ENCODE data around the gene SCO1.
A peak's percentile ranks its signal among the peaks of the same experiment; 100 is the strongest.
"Not testable (repeated sequence)": the region's sequence is repeated elsewhere in the genome, so short reads cannot be mapped to it uniquely, and the experiment has no call there.

The SCO1 gene

DNA sequence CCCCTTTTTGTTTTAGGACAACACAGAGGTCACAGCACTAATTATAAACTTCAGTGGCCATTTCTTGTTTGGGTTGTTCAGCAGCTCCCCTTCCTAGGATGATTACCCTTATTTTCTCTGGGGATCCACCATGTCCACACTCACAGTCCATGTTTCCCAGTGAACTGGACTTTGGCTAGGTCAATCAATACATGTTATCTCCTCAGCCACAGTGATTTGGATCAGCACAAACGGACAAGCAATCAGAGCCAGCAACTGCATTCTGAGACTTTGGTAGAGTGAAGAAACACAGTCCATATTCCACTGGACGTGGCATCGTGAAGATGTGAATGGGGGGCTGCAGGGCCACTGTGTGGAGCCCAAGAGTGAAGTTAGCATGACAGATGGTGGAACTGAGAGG is 27.9 kb upstream of the SCO1 start:
- DNase-seq, result no peak

DNA sequence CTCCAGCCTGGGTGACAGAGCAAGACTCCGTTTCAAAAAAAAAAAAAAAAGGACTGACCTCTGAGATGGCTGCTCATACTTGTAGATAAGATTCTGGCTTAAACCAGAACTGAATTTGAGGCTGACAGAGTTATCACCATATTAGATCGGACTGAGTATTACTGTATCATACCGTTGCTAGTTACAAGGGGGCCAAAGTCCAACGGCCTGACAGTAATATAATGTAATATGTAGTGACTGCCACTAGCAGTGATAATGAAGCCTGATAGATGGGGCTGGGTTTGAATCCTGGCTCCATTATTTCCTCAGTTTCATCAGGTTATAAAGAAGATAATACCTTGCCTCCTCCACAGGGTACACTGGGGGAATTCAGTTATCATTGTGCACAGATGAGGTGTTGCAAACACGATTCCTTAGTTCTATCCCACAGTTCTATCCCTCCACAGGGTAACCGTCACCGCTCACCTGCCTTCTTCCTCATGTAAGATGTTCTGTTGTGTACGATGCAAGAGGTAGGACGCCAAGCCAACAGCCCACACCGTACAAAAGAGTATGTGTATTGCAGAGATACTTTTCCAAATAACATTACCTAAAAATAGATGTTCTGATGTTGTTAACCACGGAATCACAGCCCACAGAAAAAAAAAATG is 27.3 kb upstream of the SCO1 start:
- no peak for DNase-seq

DNA sequence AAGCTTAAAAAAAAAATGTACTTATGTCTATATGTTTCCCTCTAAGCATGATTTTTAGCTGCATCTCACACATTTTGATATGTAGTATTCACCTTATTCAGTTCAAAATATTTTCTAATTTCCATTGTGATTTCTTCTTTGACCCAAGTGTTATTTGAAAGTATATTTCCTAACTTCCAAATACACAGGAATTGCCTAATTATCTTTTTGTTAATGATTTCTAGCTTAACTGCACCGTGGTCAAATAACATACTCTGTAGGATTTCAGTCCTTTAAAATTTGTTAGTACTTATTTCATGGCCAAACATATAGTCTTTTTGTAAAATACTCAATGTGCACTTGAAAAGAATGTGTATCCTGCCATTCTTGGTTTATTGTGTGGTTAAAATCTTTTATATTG is 21.2 kb upstream of the SCO1 start:
- no peak for DNase-seq

DNA sequence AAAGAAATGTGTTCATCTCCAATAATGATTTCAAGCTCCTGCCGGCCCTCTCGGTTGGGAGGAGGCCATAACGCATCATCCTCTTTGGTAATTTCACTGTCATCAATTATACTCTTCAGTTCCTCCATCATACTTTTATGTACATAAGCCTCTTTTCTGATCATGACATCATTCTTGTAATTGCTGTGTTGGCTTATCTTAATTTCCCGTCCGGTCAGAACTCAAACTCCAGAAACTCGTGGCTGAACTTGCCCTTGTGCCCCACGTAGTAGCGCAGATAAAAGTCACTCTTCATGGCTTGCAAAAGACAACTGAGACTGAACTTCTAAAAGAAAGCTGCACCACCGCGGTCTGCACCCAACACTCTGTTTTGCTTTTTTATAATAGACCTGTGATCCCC is 18.9 kb upstream of the SCO1 start:
- no peak for DNase-seq

DNA sequence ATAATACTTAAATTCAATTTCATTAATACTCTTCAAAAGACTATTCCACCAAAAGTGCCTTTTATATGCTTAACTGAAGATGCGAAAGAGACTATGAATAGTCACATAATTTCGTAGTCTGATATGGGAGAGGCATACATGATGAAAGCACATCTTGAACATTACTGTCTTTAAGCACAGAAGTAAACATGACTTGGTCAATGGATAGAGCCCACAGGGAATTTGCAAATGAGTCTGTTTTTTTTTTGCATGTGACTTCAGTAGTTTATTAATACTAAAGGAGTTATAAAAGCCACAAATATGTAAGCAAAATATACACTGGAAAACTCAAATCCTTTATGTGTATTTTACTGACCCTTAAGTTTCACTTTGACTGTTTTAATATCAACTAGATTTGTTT is 16.0 kb upstream of the SCO1 start:
- DNase-seq, result no peak

DNA sequence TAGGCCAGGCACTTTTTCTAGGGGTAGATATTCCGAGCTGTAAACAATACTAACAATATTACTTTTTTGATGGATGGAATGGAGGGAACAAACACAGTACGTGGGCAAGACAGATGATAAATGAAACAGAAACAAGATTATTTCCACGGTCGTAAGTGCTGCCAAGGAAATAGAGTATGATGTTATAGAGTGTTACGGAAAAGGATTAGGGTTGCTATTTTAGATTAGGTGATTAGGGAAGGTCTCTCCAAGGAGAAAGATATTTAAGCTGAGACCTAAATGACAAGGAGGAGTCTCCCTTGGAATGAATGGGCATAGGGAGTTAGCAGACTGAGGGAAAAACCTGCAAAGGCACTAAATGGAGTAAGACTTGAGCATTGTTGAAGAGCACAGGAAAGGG is 8.4 kb upstream of the SCO1 start:
- DNase-seq, result no peak

DNA sequence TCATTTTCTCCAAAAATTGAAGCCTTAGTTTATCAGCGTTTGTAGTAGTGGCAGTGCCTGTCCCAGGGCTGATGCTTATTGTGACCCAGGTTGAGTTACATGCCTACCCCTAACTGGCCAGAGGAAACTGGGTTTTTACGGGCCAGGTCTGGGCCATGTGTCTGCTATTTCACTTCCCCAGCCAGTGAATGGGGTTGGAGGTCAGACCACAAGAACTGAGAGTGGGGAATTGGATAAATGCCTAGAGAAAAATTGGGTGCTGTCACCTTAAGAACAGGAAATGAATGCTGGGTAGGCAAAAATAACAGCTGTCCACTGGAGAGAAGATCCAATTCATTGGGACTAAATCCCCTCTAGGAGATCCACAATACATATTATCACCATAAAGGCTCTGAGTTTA is 5.2 kb upstream of the SCO1 start:
- no peak for DNase-seq

DNA sequence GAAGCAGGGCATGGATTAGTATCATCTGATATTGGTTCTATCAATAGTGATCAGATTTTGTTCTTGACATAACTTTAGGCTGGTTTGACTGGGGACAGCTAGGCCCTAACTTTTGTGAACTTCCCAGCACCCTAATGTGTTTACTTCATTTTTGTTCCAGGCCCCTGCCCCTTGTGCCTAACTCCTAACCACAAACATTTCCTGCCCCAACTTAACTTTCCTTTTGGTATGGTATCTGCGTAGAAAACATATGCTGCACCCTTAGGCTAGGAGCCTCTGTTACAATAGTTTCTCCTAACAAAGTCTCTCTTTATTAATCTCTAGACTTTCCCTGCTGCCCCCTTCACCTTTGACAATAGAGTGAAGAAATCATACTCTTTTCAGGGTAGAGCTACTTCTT is 2.5 kb upstream of the SCO1 start:
- no peak for DNase-seq

DNA sequence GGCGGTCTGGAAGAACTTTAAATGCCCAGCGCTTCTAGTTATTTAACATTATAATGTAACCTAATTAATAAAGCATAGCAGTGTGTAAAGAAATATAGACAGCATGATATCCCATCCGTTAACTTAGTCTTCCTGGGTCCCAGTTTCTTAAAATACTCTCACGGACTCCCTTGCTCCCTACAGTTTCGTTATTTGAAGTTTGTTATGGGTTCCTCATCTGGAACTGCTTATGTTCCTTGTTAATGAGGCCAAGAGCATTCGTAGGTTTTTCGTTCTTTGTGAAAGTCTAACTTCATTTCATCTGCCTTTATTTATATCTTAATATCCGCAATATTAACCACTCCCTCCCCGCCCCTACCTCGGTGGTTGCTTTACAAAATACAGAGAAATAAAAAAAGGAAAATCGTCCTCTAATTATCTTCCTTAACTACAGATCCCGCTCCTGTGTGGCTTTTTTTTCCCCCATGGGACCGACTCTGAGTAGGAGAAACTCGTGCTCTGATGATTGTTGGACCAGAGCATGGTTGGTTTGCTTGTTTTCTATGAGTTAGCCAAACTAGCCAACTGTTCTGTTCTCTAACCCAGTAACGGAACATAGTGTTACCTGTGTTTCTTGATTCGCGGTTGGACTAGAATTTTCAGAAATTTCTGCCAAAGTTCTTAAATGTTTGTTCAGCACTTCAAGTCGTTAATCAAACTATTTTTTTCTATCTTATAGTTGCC is 924 bp upstream of the SCO1 start:
- DNase-seq, result peak in 2 of 3 experiments; percentile 5 to 16

DNA sequence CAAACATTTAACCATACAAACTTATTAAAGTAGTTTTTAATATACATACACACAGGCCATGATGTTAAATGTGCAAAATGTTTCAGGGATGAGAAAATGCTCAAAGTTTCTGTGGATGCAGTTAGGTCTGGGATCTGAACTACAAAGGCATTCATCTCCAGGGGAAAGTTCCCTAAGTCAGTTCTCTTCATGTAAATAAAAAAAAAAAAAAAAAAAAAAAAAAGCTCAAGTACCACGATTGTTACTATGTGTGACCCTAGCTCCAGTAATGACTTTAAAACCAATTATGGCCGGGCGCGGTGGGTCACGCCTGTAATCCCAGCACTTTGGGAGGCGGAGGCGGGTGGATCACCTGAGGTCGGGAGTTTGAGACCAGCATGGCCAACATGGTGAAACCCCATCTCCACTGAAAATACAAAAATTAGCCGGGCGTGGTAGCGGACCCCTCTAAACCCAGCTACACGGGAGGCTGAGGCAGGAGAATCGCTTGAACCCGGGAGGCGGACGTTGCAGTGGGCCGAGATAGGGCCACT is 1.4 kb downstream of the SCO1 start:
- not testable (repeated sequence) for DNase-seq

DNA sequence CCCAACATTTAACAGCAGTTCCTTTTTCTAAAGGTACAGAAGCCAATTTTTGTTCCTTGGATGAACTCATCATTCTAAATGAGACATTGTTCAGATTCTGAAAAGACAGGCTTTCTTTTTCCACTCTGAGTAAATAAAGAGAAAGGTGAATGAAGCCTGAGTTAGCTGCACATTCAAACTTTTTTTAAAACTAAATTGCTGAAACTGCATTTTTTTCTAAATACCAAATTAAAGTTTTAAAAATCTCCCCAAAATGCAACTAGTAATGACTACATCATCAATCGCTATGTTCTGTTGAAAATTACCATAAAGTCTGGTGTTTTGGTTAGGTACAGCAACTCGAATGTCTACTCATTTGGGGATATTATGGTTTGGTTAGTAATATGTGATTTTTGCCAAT is 9.8 kb downstream of the SCO1 start:
- DNase-seq, result no peak

DNA sequence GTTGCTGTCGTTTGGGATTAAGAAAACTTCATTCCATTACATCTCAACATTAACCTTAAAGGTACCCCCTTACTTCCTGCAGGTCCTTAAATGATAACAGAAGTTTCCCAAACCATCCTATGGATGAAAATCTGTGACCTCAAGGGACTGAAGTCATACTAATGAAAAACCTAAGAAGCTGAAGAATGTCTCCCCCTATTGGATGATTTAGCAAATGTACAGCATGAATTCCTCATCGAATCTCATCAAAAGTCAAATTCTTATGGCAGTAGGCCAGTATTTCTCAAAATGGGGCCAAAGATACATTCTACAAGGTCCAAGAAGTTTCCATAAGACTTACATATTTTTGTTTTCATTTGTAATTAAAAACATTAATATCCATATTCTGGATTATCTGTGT is 13.5 kb downstream of the SCO1 start:
- DNase-seq, result no peak

DNA sequence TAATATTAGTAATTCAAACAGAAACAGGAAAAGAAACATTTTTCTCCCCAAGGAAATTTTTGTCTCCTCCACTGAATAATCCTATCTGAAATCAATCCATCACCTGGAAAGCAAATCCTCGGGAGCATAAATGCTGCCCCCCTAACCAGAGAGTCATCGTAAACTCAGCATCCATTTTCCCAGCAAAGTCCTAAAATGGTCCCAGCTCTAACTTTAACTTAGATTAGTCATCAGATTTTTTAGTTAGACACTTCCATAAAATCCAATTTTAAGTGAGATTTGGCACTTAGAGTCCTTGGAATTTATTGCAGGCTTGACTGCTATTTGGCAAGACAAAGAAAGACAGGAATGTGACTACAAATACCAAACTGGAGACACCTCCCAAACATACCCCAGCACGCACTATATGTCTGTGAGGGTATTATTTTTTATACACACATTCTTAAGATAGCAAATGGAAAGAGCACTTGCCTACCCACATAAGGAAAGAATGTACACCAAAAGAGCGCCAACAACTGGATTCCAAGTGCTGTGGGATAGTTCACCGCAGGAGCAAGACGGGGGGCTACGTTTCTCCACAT is 15.4 kb downstream of the SCO1 start:
- no peak for DNase-seq

DNA sequence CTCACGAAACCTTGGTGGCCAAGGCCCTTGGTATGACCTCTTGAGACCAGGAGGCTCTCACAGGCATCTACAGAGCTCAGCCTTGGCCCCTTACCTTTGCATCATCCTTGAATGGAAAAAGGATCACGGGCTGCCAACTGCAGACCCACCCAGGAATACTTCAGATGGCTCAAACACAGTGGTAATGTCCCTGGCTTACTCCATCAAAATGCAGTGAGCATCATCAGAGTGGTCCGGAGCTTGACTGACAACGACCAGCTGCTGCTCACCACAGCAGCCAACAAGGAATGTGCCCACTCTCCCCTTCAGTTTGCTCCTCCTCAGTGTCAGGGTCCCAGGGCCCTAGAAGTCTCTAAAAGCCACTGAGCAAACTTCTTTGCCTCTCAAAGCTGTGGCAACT is 22.6 kb downstream of the SCO1 start:
- DNase-seq, result no peak

DNA sequence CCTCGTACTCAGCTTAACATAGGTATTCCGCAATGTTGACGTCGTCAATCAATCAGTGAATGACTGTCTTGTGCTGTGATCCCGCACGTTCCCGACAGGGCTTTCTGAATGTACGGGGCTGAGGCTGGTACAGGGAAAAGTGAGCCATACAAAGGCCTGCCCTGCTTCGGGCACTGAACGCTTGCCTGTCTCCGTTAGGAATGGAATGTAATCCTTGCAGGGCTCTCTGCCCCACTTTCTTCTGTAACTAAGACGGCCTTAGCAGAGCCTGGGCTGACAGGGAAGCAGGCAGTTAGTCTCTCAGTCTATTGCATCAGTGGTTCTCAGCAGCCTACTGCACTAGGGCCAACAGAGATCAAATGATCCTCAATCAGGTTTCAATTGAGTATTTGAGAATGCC is 24.0 kb downstream of the SCO1 start:
- no peak for DNase-seq

DNA sequence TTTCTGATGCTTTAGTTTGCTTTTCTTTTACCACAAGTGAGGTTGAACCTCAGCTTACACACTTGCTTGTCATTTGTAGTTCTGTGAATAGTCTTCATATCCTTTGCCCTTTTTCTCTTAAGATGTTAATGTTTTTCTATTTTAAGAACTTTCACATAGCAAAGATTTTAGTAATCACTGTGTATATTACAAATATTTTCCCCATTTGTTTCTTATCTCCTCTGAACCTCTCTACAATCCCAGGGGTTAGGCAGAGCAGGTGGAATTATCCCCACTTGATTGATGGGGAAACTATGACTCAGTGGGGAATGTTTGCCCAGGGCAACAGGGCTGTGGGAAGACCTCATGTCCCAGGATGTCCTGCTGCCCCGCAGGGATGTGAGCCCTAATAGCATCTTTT is 28.6 kb downstream of the SCO1 start:
- DNase-seq, result no peak

DNA sequence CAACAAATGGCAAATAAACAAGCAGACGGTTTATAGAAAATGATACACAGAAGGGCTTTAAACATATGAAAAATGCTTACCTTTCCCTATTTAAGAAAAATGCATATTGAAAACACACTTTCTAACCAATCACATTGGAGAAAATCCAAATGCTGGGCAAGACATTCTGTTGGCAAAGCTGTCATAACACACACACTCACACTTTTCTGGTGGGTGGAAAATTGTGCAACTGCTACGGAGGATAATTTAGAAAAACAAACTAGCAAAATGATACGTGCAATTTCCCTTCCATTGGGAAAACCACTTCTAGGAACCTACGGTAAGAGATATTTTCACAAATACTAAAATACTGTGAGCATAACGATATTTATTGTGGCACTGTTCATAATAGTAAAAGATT is 30.4 kb downstream of the SCO1 start:
- no peak for DNase-seq

DNA sequence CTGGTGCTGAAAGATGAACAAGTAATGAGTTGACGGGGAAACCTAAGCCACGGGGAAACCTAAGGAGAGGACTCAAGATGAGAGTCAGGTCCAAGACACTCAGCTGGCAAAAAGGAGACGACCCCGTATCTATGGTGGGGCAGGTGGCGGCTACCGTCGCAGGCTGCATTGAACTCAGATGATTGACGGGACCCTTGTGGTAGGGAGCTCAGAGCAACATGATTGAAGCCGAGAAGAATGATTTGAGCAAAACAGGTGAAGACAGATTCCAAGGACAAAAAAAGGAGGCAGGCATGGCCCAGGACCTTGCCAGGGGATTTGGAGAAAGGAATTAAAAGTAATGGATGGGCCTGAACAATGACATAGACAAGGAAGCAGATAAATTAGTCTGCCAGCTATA is 32.8 kb downstream of the SCO1 start:
- no peak for DNase-seq

DNA sequence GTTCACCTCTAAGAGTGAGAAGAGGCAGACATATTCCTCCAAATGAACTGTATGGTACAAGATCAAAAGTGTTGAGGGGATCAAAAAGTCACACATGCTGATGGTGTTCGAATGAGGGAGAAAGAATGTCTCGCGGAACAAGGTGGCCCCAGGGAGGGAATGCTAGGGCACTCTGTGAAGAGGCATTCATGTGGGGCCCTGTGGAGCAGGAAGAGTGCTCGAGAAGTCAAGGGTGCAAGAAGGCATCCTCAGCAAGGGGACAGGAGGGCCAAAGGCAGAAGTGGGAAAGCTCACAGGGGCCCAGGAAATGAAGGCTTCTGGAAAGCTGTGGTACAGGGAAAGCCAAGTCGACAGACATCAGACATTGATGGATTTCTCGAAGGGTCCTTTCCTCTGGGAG is 34.1 kb downstream of the SCO1 start:
- no peak for DNase-seq

DNA sequence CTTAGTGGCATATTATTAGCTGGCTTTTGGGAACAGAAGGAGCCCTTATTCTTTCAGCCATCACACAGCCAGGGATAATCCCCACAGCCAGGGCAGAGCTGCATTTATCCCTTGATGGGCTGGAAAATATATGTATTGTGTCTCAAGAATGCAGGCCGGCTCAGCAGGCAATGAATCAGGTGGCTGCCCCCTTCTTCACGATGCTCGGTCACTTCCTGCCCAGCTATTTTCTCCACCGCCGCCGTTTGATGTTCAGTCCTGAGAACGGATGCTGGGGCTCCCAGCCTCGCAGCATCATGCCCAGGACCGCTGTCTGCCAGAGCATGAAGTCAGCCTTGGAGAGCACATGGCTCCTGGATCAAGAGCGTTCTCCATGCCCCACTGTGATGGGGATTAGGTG is 35.9 kb downstream of the SCO1 start:
- no peak for DNase-seq

DNA sequence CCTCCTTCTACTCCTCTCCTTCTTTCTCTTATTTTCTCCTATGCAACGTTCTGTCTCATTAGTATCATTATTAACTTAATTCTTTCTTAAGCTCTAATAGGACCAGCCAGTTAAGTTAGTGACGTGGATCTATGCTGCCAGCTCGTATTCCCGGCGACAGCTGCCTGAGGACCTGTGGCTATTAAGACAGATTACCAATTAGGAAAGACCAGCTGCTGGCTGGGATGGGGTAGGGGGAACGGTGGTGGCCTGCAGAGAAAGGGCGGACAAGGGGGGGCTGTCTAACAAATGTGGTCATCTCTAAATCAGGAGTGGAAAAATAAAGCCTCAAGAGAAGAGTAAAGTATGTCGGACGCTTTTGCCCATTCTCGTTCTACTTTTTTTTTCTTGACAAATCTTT is 39.5 kb downstream of the SCO1 start:
- DNase-seq, result no peak

DNA sequence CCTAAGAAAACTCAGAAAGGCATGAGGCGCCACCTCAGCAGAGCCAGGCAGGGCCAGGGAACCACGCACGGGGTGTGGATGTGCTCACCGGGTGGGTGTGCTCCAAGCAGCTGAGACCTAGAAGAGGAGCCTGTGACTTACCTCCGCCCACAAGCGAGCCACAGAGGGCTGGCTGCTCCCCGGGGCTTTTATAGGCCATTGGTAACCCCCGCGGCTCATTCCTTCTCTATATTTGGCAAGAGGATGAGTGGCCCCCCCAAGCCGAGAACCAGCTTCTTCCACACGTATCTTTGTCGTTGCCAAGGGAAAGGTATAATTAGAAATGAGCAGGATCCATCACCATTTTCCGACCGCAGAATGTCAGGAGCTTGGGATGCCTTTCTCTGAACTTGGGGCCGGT is 40.2 kb downstream of the SCO1 start, which contains the start of gene MYH3:
MYH3 (minus strand) TSS at position 162 of the 400 bp plus-strand sequence. CDS start 2,245 bp downstream, outside the sequence.
- DNase-seq, result no peak

DNA sequence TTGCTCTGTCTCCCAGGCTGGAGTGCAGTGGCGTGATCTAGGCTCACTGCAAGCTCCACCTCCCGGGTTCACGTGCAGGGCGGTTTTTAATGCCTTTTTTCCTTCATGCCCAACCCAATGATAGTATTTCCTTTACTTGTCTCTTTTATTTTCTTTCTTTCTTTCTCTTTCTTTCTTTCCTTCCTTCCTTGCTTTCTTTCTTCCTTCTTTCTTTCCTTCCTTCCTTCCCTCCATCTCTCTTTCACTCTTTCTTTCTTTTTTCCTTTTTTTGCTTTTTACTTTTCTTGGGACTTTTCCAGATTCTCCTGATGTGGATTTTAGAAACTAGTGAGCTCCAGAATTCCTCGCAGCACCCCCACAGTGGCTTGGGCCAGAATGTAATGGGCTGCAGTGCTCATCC is 43.3 kb downstream of the SCO1 start:
- DNase-seq, result no peak

DNA sequence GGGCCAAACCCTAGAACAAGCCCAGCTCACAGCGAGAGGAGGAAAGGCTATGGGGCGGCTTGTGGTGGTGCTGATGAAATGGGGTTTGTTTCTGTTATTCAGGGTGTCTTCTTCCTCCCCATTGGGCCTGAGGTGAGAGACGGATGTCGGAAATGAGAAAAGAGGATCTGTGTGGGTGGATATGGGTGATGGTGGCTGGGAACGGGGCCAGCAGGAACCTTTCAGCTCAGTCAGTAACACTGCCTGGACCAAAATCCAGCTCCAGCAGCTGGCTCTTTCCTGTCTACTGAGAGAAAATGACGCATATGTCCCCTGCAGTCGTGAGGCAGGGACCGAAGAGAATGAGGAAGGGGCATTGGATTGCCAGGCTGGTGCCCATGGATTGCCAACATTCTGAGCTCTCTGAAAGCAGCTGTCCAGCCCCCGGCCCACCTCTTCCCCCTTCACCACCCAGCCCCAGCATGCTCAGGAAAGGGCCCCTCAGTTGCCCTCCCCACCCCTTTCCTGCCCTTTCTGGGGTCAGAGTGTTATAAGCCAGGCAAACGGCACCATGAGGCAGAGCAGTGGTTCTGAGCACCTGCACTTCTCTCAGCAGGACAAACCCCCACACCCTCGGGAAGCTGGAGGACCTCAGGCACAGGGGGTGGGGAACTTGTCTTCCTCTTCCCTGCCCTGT is 44.2 kb downstream of the SCO1 start:
- DNase-seq, result no peak
